PC-3 (cell line): ENCODE measurements around the gene ACAN.
A peak's percentile ranks its signal among the peaks of the same experiment; 100 is the strongest.

Experiments used
- EZH2 ChIP-seq: fragments of 300-600 bp; sonication (generic); IDR thresholded peaks from one replicate; pipeline ENCODE4 v1.6.1; 2017; ENCODE audit warnings: antibody characterized with exemption, mild to moderate bottlenecking, low read length; ENCODE audit not compliant: unreplicated experiment
- EZH2phosphoT487 ChIP-seq: fragments of 300-600 bp; sonication (generic); IDR thresholded peaks from 2 replicates; pipeline ENCODE4 v1.6.1; 2018; ENCODE audit warnings: mild to moderate bottlenecking, antibody characterized with exemption, low read length, borderline replicate concordance
- TF ChIP-seq, protein P1 (sequence below): fragments of 300-600 bp; sonication (generic); conservative IDR thresholded peaks from 2 replicates; pipeline ENCODE4 v1.5.1; 2017; ENCODE audit warnings: antibody characterized with exemption, low read depth, mild to moderate bottlenecking, low read length

DNA sequence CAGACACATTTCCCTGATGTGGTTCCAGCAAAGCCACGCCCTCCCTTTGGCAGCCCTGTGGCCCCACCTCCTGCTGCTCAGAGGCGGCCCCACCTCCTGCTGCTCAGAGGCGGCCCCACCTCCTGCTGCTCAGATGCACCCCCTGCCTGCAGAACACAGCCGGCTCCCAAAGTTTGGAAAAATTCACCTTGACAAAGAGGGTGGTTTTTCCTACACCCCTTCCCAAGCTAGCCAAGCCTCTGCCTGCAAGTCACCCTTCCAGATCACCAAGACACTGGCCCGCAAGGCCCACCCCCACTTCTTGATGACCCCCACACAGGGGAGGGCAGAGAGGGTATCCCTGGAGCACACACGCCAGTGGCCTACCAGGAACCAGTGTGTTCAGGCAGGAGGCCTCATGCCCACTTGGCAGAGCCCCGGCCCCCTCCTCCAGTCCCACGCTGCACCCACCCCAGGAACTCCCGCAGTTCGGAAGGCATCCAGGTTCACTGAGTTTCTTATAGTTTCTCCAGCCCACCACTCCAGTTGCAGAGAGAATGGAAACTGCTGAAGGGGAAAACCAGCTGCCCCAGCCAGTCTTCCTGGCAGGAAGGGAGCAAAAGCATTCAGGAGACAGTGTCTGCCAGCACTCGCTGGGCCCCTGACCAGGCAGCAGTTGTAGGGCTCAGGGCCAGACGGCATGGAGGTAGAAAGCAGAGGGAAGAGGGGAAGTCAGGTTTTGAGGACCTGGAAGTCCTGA is 94.4 kb downstream of the ACAN start:
- TF ChIP-seq, protein P1, sequence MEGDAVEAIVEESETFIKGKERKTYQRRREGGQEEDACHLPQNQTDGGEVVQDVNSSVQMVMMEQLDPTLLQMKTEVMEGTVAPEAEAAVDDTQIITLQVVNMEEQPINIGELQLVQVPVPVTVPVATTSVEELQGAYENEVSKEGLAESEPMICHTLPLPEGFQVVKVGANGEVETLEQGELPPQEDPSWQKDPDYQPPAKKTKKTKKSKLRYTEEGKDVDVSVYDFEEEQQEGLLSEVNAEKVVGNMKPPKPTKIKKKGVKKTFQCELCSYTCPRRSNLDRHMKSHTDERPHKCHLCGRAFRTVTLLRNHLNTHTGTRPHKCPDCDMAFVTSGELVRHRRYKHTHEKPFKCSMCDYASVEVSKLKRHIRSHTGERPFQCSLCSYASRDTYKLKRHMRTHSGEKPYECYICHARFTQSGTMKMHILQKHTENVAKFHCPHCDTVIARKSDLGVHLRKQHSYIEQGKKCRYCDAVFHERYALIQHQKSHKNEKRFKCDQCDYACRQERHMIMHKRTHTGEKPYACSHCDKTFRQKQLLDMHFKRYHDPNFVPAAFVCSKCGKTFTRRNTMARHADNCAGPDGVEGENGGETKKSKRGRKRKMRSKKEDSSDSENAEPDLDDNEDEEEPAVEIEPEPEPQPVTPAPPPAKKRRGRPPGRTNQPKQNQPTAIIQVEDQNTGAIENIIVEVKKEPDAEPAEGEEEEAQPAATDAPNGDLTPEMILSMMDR: peak; percentile 61
- TF ChIP-seq EZH2phosphoT487: no peak
- TF ChIP-seq EZH2: no peak
